NCI-H1417 (cell line): Measurements from ENCODE around the gene EIF3F.

Experiments
- DNase-seq, 3 experiments: peaks; one replicate each; lab custom pipeline; 2025; lab: John Stamatoyannopoulos, UW

EIF3F gene

GRCh38 chr11:7994581-7995278, 7.6 kb downstream of the EIF3F start:
- DNase-seq = no peak

- no peak for DNase-seq
Measured at GRCh38 chr11:7999795-8000194, 12.7 kb downstream of the EIF3F start.

GRCh38 chr11:8000390-8000789, 13.3 kb downstream of the EIF3F start:
- no peak for DNase-seq

- DNase-seq = no peak
Measured at GRCh38 chr11:8002676-8003075, 15.5 kb downstream of the EIF3F start.

- DNase-seq = no peak
Measured at GRCh38 chr11:8003187-8003586, 16.1 kb downstream of the EIF3F start.

GRCh38 chr11:8004008-8004407, 16.9 kb downstream of the EIF3F start:
- DNase-seq = no peak

GRCh38 chr11:8005556-8005955, 18.4 kb downstream of the EIF3F start:
- no peak for DNase-seq

GRCh38 chr11:8006349-8006977, 19.3 kb downstream of the EIF3F start:
- DNase-seq = peak; percentile 51 to 81 (median 73)

- no peak for DNase-seq
Measured at GRCh38 chr11:8008212-8008611, 21.1 kb downstream of the EIF3F start.

- DNase-seq = no peak
Measured at GRCh38 chr11:8009856-8010255, 22.7 kb downstream of the EIF3F start.

- no peak for DNase-seq
Measured at GRCh38 chr11:8011371-8011770, 24.2 kb downstream of the EIF3F start.

- no peak for DNase-seq
Measured at GRCh38 chr11:8011981-8012444, 24.9 kb downstream of the EIF3F start.

GRCh38 chr11:8013833-8014232, 26.7 kb downstream of the EIF3F start:
- no peak for DNase-seq

- DNase-seq = no peak
Measured at GRCh38 chr11:8015753-8016239, 28.7 kb downstream of the EIF3F start.

GRCh38 chr11:8016440-8016839, 29.3 kb downstream of the EIF3F start:
- DNase-seq = no peak

GRCh38 chr11:8017071-8017470, 29.9 kb downstream of the EIF3F start:
- no peak for DNase-seq

GRCh38 chr11:8017894-8018483, 30.9 kb downstream of the EIF3F start:
- no peak for DNase-seq

- peak; percentile 47 to 88 (median 85) for DNase-seq
Measured at GRCh38 chr11:8018484-8019313, 31.6 kb downstream of the EIF3F start.

GRCh38 chr11:8019314-8020243, 32.4 kb downstream of the EIF3F start:
- peak in 2 of 3 experiments; percentile 43 to 52 for DNase-seq

- DNase-seq = no peak
Measured at GRCh38 chr11:8020244-8020597, 33.1 kb downstream of the EIF3F start.

GRCh38 chr11:8021920-8022319, 34.8 kb downstream of the EIF3F start:
- DNase-seq = no peak
